H1 (cell line): ENCODE measurements around the gene PPP1R1C. TPM values are rescaled to one million over a fixed set of nuclear protein-coding genes. Genes with fewer than 3 reads are reported as not detected.

Experiments
- CTCF ChIA-PET: fragments of 300-600 bp; sonication (Branson Sonifier 250); formaldehyde crosslinking; loops from one replicate; lab custom pipeline; 2021; ENCODE audit not compliant: partially characterized antibody; lab: Charles Lee
- POLR2A ChIA-PET: fragments of 300-600 bp; sonication (Branson Sonifier 250); formaldehyde crosslinking; loops from one replicate; lab custom pipeline; 2021; ENCODE audit warnings: inconsistent platforms; ENCODE audit not compliant: partially characterized antibody; lab: Charles Lee
- DNase-seq, 2 experiments: peaks; one replicate each; pipeline versions ENCODE4 v3.0.0 to v3.0.0-alpha.2; 2010 to 2022; ENCODE audit warnings: low spot score in 2 of 2, low read depth in 1 of 2, mixed read lengths in 1 of 2
- FAIRE-seq: peaks from 2 replicates; lab custom pipeline; 2011; peaks lifted over from hg19 to GRCh38; lab: Jason Lieb, UNC
- H2AFZ ChIP-seq: 2 replicates; pipeline ENCODE4 v1.8.1; 2012; ENCODE audit warnings: low read length, inconsistent platforms
- H2AK5ac ChIP-seq: 2 replicates; pipeline ENCODE4 v1.6.1; 2013; ENCODE audit warnings: low read depth, low read length
- H2BK120ac ChIP-seq: replicated peaks from 2 replicates; pipeline ENCODE3; 2013; ENCODE audit warnings: low read depth, low read length, inconsistent platforms
- H2BK12ac ChIP-seq: 2 replicates; pipeline ENCODE4 v1.6.1; 2013; ENCODE audit warnings: low read depth, low read length
- H2BK15ac ChIP-seq: 2 replicates; pipeline ENCODE4 v1.6.1; 2013; ENCODE audit warnings: low read length
- H2BK20ac ChIP-seq: 2 replicates; pipeline ENCODE4 v1.6.1; 2013; ENCODE audit warnings: low read length
- H2BK5ac ChIP-seq: 2 replicates; pipeline ENCODE4 v1.6.1; 2013; ENCODE audit warnings: low read depth, low read length
- H3K14ac ChIP-seq: 2 replicates; pipeline ENCODE4 v1.6.1; 2013; ENCODE audit warnings: inconsistent platforms; ENCODE audit not compliant: insufficient read length
- H3K18ac ChIP-seq: 2 replicates; pipeline ENCODE4 v1.6.1; 2013; ENCODE audit warnings: low read length; ENCODE audit errors: extremely low read depth
- H3K23ac ChIP-seq: 2 replicates; pipeline ENCODE4 v1.6.1; 2013; ENCODE audit warnings: inconsistent platforms; ENCODE audit not compliant: insufficient read length
- H3K23me2 ChIP-seq: 2 replicates; pipeline ENCODE4 v1.6.1; 2013; ENCODE audit warnings: low read depth, low read length
- H3K27ac ChIP-seq: 2 replicates; pipeline ENCODE4 v1.6.1; 2011; ENCODE audit warnings: low read depth, low read length, inconsistent platforms
- H3K27me3 ChIP-seq, 4 experiments: replicated peaks in 1 of 4; 1 replicate in 1 of 4; 2 replicates in 3 of 4; pipeline versions ENCODE4 v1.6.1 to v1.8.1; 2011 to 2013; ENCODE audit warnings: low read length in 3 of 4, mild to moderate bottlenecking in 3 of 4, inconsistent platforms in 2 of 4, mixed read lengths in 2 of 4, moderate library complexity in 1 of 4; ENCODE audit not compliant: control insufficient read depth in 3 of 4, insufficient read depth in 3 of 4; ENCODE audit errors: extremely low read depth in 1 of 4
- H3K36me3 ChIP-seq, 4 experiments: 2 replicates each; pipeline versions ENCODE4 v1.6.1 to v1.8.1; 2011 to 2013; ENCODE audit warnings: mild to moderate bottlenecking in 4 of 4, low read length in 3 of 4, moderate library complexity in 2 of 4, control low read depth in 1 of 4, inconsistent platforms in 1 of 4; ENCODE audit not compliant: insufficient read depth in 4 of 4, control insufficient read depth in 2 of 4
- H3K4ac ChIP-seq: replicated peaks from 2 replicates; pipeline ENCODE3; 2013; ENCODE audit warnings: low read length, low read depth, mixed read lengths, inconsistent platforms; ENCODE audit not compliant: insufficient read length
- H3K4me1 ChIP-seq, 4 experiments: replicated peaks in 1 of 4; 1 replicate in 1 of 4; 2 replicates in 3 of 4; pipeline versions ENCODE4 v1.6.1 to v1.8.1; 2011 to 2013; ENCODE audit warnings: low read length in 3 of 4, inconsistent platforms in 2 of 4, mixed read lengths in 1 of 4; ENCODE audit not compliant: insufficient read depth in 4 of 4, control insufficient read depth in 3 of 4
- H3K4me2 ChIP-seq, 2 experiments: 2 replicates each; pipeline versions ENCODE4 v1.6.1 to v1.8.1; 2011 to 2013; ENCODE audit warnings: low read depth in 2 of 2, low read length in 2 of 2, control low read depth in 1 of 2, inconsistent platforms in 1 of 2, mild to moderate bottlenecking in 1 of 2; ENCODE audit not compliant: insufficient read depth in 1 of 2
- H3K4me3 ChIP-seq, 4 experiments: fragments of 200-600, 300-600 bp in 1 of 4; sonication (generic), shearing (Covaris generic), sonication (Bioruptor Twin) in 1 of 4; 2 replicates each; pipeline versions ENCODE4 v1.5.1 to v1.8.1; 2011 to 2016; ENCODE audit warnings: low read length in 4 of 4, low read depth in 3 of 4, control low read depth in 2 of 4, inconsistent platforms in 2 of 4, mild to moderate bottlenecking in 2 of 4, mixed read lengths in 1 of 4, moderate library complexity in 1 of 4; ENCODE audit not compliant: insufficient read depth in 2 of 4; ENCODE audit errors: extremely low read depth in 1 of 4
- H3K56ac ChIP-seq: replicated peaks from 2 replicates; pipeline ENCODE3; 2013; ENCODE audit warnings: low read depth, mild to moderate bottlenecking, mixed read lengths, low read length, inconsistent platforms; ENCODE audit not compliant: insufficient read length
- H3K79me1 ChIP-seq: 2 replicates; pipeline ENCODE4 v1.6.1; 2013; ENCODE audit warnings: low read depth, low read length, control low read depth
- H3K79me2 ChIP-seq, 2 experiments: 2 replicates each; pipeline versions ENCODE4 v1.6.1 to v1.8.1; 2012 to 2013; ENCODE audit warnings: low read length in 2 of 2, mild to moderate bottlenecking in 2 of 2, inconsistent platforms in 1 of 2; ENCODE audit not compliant: insufficient read depth in 2 of 2, control insufficient read depth in 1 of 2
- H3K9ac ChIP-seq, 4 experiments: replicated peaks in 1 of 4; 1 replicate in 1 of 4; 2 replicates in 3 of 4; pipeline versions ENCODE4 v1.6.1 to v1.8.1; 2011 to 2013; ENCODE audit warnings: low read depth in 3 of 4, low read length in 3 of 4, control low read depth in 2 of 4, mild to moderate bottlenecking in 2 of 4, moderate library complexity in 2 of 4, inconsistent platforms in 1 of 4; ENCODE audit errors: extremely low read depth in 1 of 4
- H3K9me3 ChIP-seq, 2 experiments: 2 replicates each; pipeline versions ENCODE4 v1.6.1 to v1.8.1; 2012 to 2013; ENCODE audit warnings: mild to moderate bottlenecking in 2 of 2, moderate library complexity in 2 of 2, control low read depth in 1 of 2, inconsistent platforms in 1 of 2, low read depth in 1 of 2, low read length in 1 of 2, mixed read lengths in 1 of 2; ENCODE audit not compliant: insufficient read depth in 2 of 2
- H4K20me1 ChIP-seq, 2 experiments: replicated peaks in 1 of 2; 2 replicates each; pipeline versions ENCODE3 to v1.8.1; 2011 to 2013; ENCODE audit warnings: inconsistent platforms in 2 of 2, low read length in 2 of 2, mild to moderate bottlenecking in 1 of 2; ENCODE audit not compliant: insufficient read depth in 2 of 2, control insufficient read depth in 1 of 2
- H4K5ac ChIP-seq: 2 replicates; pipeline ENCODE4 v1.6.1; 2013; ENCODE audit warnings: low read length, low read depth, mixed read lengths, inconsistent platforms; ENCODE audit not compliant: insufficient read length
- H4K8ac ChIP-seq: 2 replicates; pipeline ENCODE4 v1.8.0; 2013; ENCODE audit warnings: mild to moderate bottlenecking, moderate library complexity, low read length, inconsistent platforms; ENCODE audit not compliant: insufficient read depth; ENCODE audit errors: extremely low read depth
- H4K91ac ChIP-seq: replicated peaks from 2 replicates; pipeline ENCODE3; 2013; ENCODE audit warnings: low read length, mixed read lengths, inconsistent platforms; ENCODE audit not compliant: insufficient read length
- BACH1 ChIP-seq: IDR thresholded peaks from 2 replicates; pipeline ENCODE4 v1.6.1; 2012; ENCODE audit warnings: low read length, improper control_type of control experiment
- BRCA1 ChIP-seq: IDR thresholded peaks from 2 replicates; pipeline ENCODE4 v1.6.1; 2012; ENCODE audit warnings: low read depth, low read length, improper control_type of control experiment
- CEBPB ChIP-seq: IDR thresholded peaks from 2 replicates; pipeline ENCODE4 v1.6.1; 2012; ENCODE audit warnings: low read depth, low read length
- FOSL1 ChIP-seq: IDR thresholded peaks from 2 replicates; pipeline ENCODE4 v1.6.1; 2011; ENCODE audit warnings: mild to moderate bottlenecking, low read depth, low read length, moderate library complexity; ENCODE audit not compliant: insufficient read depth
- KDM4A ChIP-seq: IDR thresholded peaks from one replicate; pipeline ENCODE4 v1.7.1; 2012; ENCODE audit warnings: low read depth, mild to moderate bottlenecking, moderate library complexity, low read length, inconsistent platforms; ENCODE audit not compliant: severe bottlenecking
- MAFK ChIP-seq: IDR thresholded peaks from 2 replicates; pipeline ENCODE4 v1.6.1; 2012; ENCODE audit warnings: low read depth, mild to moderate bottlenecking, improper control_type of control experiment, low read length
- NANOG ChIP-seq: IDR thresholded peaks from 2 replicates; pipeline ENCODE4 v1.6.1; 2011; ENCODE audit warnings: low read length, low read depth, mild to moderate bottlenecking, inconsistent platforms; ENCODE audit not compliant: insufficient read depth, poor library complexity, severe bottlenecking
- POLR2AphosphoS5 ChIP-seq: IDR thresholded peaks from 2 replicates; pipeline ENCODE4 v1.6.1; 2011; ENCODE audit warnings: low read depth, low read length
- POU5F1 ChIP-seq: IDR thresholded peaks from 2 replicates; pipeline ENCODE4 v1.6.1; 2011; ENCODE audit warnings: low read depth, mild to moderate bottlenecking, low read length, moderate library complexity
- RAD21 ChIP-seq, 2 experiments: IDR thresholded peaks in 1 of 2; conservative IDR thresholded peaks in 1 of 2; 2 replicates each; pipeline ENCODE4 v1.6.1; 2011; ENCODE audit warnings: low read depth in 2 of 2, low read length in 2 of 2, improper control_type of control experiment in 1 of 2, inconsistent platforms in 1 of 2, mild to moderate bottlenecking in 1 of 2, moderate library complexity in 1 of 2
- SIN3A ChIP-seq, 2 experiments: IDR thresholded peaks in 1 of 2; conservative IDR thresholded peaks in 1 of 2; 2 replicates each; pipeline ENCODE4 v1.6.1; 2011 to 2012; ENCODE audit warnings: low read length in 2 of 2, improper control_type of control experiment in 1 of 2, low read depth in 1 of 2, mild to moderate bottlenecking in 1 of 2
- SP4 ChIP-seq: IDR thresholded peaks from 2 replicates; pipeline ENCODE4 v1.6.1; 2012; ENCODE audit warnings: low read length, inconsistent platforms
- TAF1 ChIP-seq: IDR thresholded peaks from 2 replicates; pipeline ENCODE4 v1.6.1; 2011; ENCODE audit warnings: mild to moderate bottlenecking, low read depth, low read length
- WGBS, 2 experiments: shearing (Covaris generic) in 1 of 2; methylation state at CpG; one replicate each; pipeline versions ENCODE4 v1.1.6 to v1.1.7; 2013 to 2015; ENCODE audit warnings: low lambda C conversion rate in 2 of 2, mixed read lengths in 2 of 2, inconsistent platforms in 1 of 2, low coverage in 1 of 2, missing lambda C conversion rate in 1 of 2; ENCODE audit not compliant: insufficient replicate concordance in 2 of 2, insufficient coverage in 1 of 2, insufficient read length in 1 of 2; ENCODE audit errors: extremely low coverage in 1 of 2, missing lambda C conversion rate in 1 of 2; 5-methylcytosine and 5-hydroxymethylcytosine counted together
- polyA plus RNA-seq, 7 experiments: library from polyadenylated mRNA; depleted of rRNA in 3 of 7; stranded (reverse) in 5 of 7; unstranded in 2 of 7; fragments of >200 nt in 5 of 7; fragments of 200-250 nt in 2 of 7; gene quantifications; 1 replicate in 5 of 7; 2 replicates in 1 of 7; 4 replicates in 1 of 7; pipeline versions ENCODE4 v1.2.1 to v1.2.3, GENCODE V29; 2011 to 2013; ENCODE audit warnings: missing spikeins in 2 of 7, mixed read lengths in 2 of 7
- total RNA-seq: library from RNA; stranded (reverse); fragmentation: NEBNext Ultra II Directional; extraction: Animal tissue kit (Norgen Biotek cat#: 25700); gene quantifications from 2 replicates; pipeline ENCODE4 v1.2.1, GENCODE V29; 2021

Gene PPP1R1C
- total and polyA plus RNA-seq, 2 of the 8 experiments (the other 6 are each of a cell fraction or from before 2014, with no cell fraction given): 1.3 to 5.3 TPM

DNA sequence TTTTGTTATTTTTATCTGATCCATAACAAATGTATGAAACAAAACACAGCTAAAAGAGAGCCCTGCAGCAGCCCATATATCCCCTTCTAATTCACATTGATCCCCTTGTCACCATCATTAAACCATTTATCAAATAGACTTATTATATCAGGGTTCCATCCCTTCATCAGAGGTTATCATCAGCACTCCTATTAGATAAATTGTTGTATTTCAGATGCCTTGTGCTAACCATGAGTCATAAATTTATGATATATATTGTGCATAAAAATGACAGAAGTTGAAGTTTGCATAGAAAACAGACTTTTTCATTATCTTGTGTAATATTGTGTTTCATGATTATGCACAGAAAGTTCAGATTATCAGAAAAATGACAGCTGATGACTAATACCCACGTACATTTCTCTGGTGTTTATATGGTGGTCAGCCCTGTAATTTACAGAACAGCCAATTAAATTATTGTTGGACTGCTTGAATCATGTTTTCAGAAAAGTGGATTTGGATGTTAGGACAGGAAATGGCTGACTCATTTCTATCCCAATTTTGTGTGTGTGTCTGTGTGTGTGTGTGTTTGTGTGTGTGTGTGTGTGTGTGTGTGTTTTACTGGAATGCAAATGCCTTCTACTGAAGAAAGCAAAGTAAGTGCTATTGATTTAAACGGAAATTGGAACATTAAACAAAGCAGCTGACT is 80.9 kb downstream of the PPP1R1C start:
- CTCF ChIA-PET: interaction anchor here (3.7 kb wide), 1 partner anchor 12 kb away, joined by 30 read pairs; no protein-coding TSS in a partner anchor
- 81% methylated on average over 2 of the region's 2 CpGs; no CpG with 5 or more reads in 1 of the 2 experiments for WGBS, 2 experiments
- no peak overlapping the region for H4K5ac ChIP-seq
- TF ChIP-seq POU5F1 (no peak), BRCA1 (no peak), SIN3A (conservative IDR thresholded peaks at IDR 0.05 in 1 of 2, IDR thresholded peaks at IDR 0.05 in 1 of 2; ENCODE audit: low read depth in 1 of 2, low read length in 2 of 2) (no peak), BACH1 (no peak), CEBPB (no peak), SP4 (no peak), KDM4A (no peak), FOSL1 (no peak), MAFK (no peak), POLR2AphosphoS5 (no peak), RAD21 (IDR thresholded peaks at IDR 0.05 in 1 of 2, conservative IDR thresholded peaks at IDR 0.05 in 1 of 2; ENCODE audit: low read depth in 2 of 2, low read length in 2 of 2) (no peak), TAF1 (no peak), NANOG (no peak)

More for the DNA sequence above, 80.9 kb downstream of the PPP1R1C start:
- Histone ChIP-seq H2BK20ac (no peak overlapping the region), H2AFZ (no peak overlapping the region), H3K27ac (no peak overlapping the region), H3K23me2 (no peaks in the 10 kb centered on the region), H3K4me1 (peaks cover 0 to 6% (median 2%) of the 10 kb centered on the region in 4 experiments; a peak in 2 of 7 replicates), H3K4ac (no peak overlapping the region), H4K91ac (no peak overlapping the region), H3K9me3 (no peaks in the 10 kb centered on the region), H2AK5ac (no peak overlapping the region), H2BK15ac (no peak overlapping the region), H3K4me3 (no peak overlapping the region), H3K79me1 (no peaks in the 10 kb centered on the region), H3K27me3 (no peaks in the 10 kb centered on the region), H2BK5ac (no peak overlapping the region), H2BK120ac (no peak overlapping the region), H3K36me3 (no peaks in the 10 kb centered on the region), H3K18ac (no peak overlapping the region), H3K14ac (no peak overlapping the region), H4K8ac (no peak overlapping the region), H3K4me2 (no peak overlapping the region), H3K23ac (no peak overlapping the region), H3K9ac (no peak overlapping the region), H3K79me2 (no peaks in the 10 kb centered on the region), H3K56ac (no peak overlapping the region), H2BK12ac (no peak overlapping the region), H4K20me1 (no peaks in the 10 kb centered on the region)
- POLR2A ChIA-PET: no interaction called here
- FAIRE-seq (no peak), DNase-seq (no peak)
